ENCODE data around the gene LPO.

GRCh38 chr17:58227733-58228132 is 10.7 kb upstream of the LPO start:
- TF ChIP-seq, protein P1, sequence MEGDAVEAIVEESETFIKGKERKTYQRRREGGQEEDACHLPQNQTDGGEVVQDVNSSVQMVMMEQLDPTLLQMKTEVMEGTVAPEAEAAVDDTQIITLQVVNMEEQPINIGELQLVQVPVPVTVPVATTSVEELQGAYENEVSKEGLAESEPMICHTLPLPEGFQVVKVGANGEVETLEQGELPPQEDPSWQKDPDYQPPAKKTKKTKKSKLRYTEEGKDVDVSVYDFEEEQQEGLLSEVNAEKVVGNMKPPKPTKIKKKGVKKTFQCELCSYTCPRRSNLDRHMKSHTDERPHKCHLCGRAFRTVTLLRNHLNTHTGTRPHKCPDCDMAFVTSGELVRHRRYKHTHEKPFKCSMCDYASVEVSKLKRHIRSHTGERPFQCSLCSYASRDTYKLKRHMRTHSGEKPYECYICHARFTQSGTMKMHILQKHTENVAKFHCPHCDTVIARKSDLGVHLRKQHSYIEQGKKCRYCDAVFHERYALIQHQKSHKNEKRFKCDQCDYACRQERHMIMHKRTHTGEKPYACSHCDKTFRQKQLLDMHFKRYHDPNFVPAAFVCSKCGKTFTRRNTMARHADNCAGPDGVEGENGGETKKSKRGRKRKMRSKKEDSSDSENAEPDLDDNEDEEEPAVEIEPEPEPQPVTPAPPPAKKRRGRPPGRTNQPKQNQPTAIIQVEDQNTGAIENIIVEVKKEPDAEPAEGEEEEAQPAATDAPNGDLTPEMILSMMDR (conservative IDR thresholded peaks at IDR 0.05), result no peak
- no peak for TF ChIP-seq ZFX (IDR thresholded peaks at IDR 0.05)

Measured in C4-2B (cell line).